Right ventricle myocardium superior (tissue), 1 donor: ENCODE measurements around the gene AGFG2. TPM values are rescaled to one million over a fixed set of nuclear protein-coding genes. Genes with fewer than 3 reads are reported as not detected.
A peak's percentile ranks its signal among the peaks of the same experiment; 100 is the strongest.
"Not testable (repeated sequence)": the region's sequence is repeated elsewhere in the genome, so short reads cannot be mapped to it uniquely, and the experiment has no call there.

ENCODE experiments used
- ATAC-seq: fragments of 200-7000 bp; cut with Tn5 transposase; one replicate; pipeline ENCODE4 v1.9.1; 2020; ENCODE audit warnings: mild to moderate bottlenecking; ENCODE audit not compliant: poor library complexity
- DNase-seq: peaks from one replicate; pipeline ENCODE4 v3.0.0-alpha.2; 2020
- intact Hi-C: fragments of 100-400 bp; cut with DNase I; formaldehyde crosslinking; loops from one replicate; pipeline ENCODE4 v1.11.2; 2022
- total RNA-seq: library from RNA; stranded (reverse); fragmentation: NEBNext Ultra II Directional; extraction: Animal tissue kit (Norgen Biotek cat#: 25700); gene quantifications from one replicate; pipeline ENCODE4 v1.2.1, GENCODE V29; 2021
- donor health status: DM: no; HTN: yes; CAD: no; lungs with severe emphysema.

Gene AGFG2
- total RNA-seq, 1 donor from 2014 or later: 19.8 TPM

DNA sequence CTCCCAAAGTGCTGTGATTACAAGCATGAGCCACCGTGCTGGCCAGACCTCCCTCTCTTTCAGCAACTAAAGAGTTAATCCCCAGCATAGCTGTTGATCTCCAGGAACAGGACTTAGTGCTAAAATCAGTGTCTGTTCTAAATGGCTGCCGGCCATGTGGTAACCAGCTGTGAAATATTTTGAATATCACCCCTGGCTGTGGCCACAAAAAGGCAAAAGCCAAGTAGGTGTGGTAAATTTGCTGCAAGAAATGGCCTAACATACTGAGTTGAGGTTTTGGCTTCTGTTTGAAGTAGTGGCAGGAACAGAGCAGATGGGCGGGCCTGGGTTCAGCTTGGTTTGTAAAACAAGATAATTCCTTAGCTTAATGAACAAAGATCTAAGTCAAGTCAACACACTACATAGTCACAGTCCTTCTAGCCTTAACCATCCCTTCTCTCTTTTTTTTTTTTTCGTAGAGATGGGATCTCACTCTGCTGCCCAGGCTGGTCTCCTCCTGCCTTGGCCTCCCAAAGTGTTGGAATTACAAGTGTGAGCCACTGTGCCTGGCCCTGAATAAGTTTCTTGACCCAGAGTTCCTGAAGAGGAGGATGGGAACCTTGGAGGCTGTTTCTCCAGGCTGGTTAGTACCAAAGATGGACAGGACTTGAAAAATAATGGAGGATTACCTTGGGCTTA, 22.7 kb upstream of the AGFG2 start:
- intact Hi-C loops: no loop called here
- DNase-seq (peak; percentile 57), ATAC-seq (peak; percentile 79)

DNA sequence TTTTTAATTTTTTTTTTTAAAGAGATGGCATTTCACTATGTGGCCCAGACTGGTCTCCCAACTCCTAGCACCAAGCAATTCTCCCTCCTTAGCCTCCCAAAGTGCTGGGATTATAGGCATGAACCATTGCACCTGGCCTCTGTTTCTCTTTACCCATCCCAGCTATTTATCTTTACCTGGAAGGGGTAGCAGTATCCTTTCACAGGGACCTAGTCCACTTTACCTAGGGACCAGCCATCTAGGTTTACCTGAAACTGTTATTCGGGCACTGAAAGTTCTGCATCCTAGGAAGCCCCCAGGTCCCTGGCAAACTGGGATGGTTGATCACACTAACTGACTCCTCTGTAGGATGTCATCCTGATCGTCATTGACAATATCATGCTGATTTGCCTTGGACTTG, 21.7 kb upstream of the AGFG2 start:
- DNase-seq (no peak), ATAC-seq (no peak)
- intact Hi-C loops: no loop called here

DNA sequence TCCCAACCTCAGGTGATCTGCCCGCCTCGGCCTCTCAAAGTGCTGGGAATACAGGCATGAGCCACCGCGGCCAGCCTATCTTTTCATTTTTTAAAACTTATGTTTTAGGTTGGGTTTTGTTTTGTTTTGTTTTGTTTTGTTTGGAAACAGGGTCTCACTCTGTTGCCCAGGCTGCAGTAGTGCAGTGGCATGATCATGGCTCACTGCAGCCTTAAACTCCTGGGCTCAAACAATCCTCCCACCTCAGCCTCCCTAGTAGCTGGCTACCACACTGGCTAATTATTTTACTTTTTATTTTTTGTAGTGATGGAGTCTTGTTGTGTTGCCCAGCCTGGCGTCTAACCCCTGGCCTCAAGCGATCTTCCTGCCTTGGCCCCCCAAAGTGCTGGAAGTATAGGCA, 19.4 kb upstream of the AGFG2 start:
- ATAC-seq (no peak), DNase-seq (no peak)
- intact Hi-C loops: no loop called here

- ATAC-seq (no peak), DNase-seq (no peak)
- intact Hi-C loops: no loop called here
These were observed 18.9 kb upstream of the AGFG2 start for GRCh38 chr7:100520138-100520537.

GRCh38 chr7:100521076-100521475, 17.9 kb upstream of the AGFG2 start:
- ATAC-seq (no peak), DNase-seq (no peak)
- intact Hi-C loops: no loop called here

DNA sequence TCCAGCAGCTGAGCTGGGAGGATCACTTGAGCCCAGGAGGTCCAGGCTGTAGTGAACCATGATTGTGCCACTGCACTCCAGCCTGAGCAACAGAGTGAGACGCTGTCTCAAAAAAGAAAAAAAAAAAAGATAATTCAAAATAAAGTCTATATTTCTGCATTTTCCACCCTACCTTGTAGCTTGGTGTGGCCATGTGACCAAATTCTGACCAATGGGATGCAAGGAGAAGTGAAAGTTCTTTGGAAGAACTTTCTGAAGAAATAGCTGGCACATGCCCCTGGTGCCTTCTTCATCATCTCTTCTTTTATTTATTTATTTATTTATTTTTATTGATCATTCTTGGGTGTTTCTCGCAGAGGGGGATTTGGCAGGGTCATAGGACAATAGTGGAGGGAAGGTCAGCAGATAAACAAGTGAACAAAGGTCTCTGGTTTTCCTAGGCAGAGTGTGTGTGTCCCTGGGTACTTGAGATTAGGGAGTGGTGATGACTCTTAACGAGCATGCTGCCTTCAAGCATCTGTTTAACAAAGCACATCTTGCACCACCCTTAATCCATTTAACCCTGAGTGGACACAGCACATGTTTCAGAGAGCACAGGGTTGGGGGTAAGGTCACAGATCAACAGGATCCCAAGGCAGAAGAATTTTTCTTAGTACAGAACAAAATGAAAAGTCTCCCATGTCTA, 17.0 kb upstream of the AGFG2 start:
- DNase-seq, ATAC-seq, intact Hi-C loops: not testable (repeated sequence)

DNA sequence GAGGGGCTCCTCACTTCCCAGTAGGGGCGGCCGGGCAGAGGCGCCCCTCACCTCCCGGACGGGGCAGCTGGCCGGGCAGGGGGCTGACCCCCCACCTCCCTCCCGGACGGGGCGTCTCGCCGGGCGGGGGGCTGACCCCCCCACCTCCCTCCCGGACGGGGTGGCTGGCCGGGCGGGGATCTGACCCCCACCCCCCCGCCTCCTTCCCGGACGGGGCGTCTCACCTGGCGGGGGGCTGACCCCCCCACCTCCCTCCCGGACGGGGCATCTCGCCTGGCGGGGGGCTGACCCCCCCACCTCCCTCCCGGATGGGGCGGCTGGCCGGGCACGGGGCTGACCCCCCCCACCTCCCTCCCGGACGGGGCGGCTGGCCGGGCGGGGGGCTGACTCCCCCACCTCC, 15.8 kb upstream of the AGFG2 start:
- intact Hi-C loops, ATAC-seq, DNase-seq: not testable (repeated sequence)

DNA sequence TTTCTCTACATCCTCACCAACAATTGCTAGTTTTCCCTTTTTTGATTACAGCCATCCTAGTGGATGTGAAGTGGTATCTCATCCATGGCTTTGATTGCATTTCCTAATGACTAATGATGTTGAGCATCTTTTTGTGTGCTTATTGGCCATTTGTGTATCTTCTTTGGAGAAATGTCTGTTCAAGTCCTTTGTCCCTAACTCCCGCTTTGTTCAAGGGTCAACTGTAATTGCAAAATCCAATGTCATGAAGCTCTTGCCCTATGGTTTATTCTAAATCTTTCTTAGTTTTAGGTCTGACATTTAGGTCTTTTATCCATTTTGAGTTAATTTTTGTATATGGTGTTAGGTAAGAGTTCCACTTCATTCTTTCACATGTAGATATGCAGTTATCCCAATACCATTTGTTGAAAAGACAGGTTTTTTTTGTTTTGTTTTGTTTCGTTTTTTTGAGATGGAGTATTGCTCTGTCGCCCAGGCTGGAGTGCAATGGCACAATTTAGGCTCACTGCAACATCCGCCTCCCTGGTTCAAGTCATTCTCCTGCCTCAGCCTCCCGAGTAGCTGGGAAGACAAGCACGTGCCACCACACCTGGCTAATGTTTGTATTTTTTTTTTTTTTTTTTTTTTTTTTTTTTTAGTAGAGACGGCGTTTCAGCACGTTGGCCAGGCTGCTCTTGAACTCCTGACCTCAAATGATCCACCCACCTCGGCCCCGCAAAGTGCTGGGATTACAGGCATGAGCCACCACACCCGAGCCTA, 10.7 kb upstream of the AGFG2 start:
- intact Hi-C loops, DNase-seq, ATAC-seq: not testable (repeated sequence)

- no peak for DNase-seq
- no peak for ATAC-seq
- intact Hi-C loops: no loop called here
These were observed 6.6 kb upstream of the AGFG2 start for GRCh38 chr7:100532165-100533022.

- ATAC-seq, intact Hi-C loops, DNase-seq: not testable (repeated sequence)
These were observed 3.0 kb upstream of the AGFG2 start for GRCh38 chr7:100535982-100536381.

DNA sequence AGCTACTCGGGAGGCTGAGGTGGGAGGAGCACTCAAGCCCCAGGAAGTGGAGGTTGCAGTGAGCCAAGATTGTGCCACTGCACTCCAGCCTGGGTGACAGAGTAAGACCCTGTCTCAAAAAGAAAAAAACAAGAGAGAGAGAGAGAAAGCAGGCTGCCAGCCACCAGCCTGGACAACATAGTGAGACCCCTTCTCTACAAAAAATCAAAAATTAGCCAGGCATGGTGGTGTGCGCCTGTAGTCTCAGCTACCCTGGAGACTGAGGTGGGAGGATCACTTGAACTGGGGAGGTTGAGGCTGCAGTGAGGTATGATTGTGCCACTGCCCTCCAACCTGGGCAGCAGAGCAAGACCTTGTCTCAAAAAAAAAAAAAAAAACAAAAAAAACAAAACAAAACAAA, 2.3 kb upstream of the AGFG2 start:
- intact Hi-C loops: not testable (repeated sequence)

GRCh38 chr7:100538348-100538653, 702 bp upstream of the AGFG2 start:
- DNase-seq (no peak), ATAC-seq (no peak)
- intact Hi-C loops: no loop called here

More for the DNA sequence above, 2.3 kb upstream of the AGFG2 start:
- not testable (repeated sequence) for ATAC-seq, DNase-seq

- ATAC-seq (no peak), DNase-seq (no peak)
- intact Hi-C loops: no loop called here
These were observed 518 bp downstream of the AGFG2 start for GRCh38 chr7:100539436-100540006.

DNA sequence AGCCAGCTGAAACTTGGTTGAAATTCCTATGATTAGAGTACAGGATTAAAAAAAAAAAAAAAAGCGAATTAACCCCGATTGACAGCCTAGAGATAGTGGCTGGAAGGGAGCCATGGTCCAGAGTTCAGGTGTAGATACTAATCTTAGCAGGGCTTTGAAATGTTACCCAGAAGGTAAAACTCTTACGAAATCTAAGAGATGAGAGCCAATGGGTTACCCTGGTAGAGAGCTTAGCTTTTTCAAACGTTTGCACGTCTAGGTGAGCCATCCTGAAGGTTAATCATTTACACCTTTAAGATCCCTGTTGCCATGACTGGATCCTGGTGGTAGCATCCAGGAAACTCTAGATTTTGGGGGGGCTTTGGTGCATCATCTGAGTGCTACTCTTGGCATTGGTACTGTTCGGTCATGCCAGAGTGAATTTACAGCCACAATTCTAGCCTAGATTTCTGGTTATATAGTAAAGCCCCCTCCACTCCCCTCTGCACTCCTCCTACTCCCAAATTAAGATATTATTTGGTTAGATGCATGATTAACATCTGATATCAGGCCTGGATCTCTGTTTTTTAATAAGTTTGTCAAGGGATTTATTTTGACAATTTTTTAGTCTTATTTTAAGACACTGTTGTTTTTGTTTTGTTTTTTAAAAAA, 1.2 kb downstream of the AGFG2 start:
- intact Hi-C loops: no loop called here
- ATAC-seq: no peak
- DNase-seq: no peak

- ATAC-seq, DNase-seq, intact Hi-C loops: not testable (repeated sequence)
These were observed 2.3 kb downstream of the AGFG2 start for GRCh38 chr7:100541309-100541708.

GRCh38 chr7:100543586-100543985, 4.6 kb downstream of the AGFG2 start:
- no peak for ATAC-seq
- intact Hi-C loops: no loop called here
- no peak for DNase-seq

DNA sequence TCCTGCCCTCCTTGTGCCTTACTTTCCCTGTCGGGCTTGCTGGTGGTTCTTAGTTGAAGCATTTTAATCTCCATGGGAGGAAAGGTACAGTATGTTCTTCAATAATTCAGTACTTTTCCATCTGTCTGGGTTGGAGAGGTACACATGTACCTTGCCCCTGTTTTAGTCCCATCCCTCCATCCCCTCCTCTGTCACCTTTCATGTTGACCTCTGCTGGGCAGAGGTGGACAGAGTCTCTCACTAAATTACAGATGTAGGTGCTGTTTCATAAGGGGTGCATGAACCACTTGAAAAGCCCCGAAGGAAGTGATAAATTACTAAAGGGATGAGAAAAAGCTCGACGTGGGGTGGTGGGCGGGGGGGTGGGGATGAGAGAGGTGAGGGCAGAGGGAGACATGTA, 5.4 kb downstream of the AGFG2 start:
- intact Hi-C loops: no loop called here
- no peak for DNase-seq
- ATAC-seq: no peak

DNA sequence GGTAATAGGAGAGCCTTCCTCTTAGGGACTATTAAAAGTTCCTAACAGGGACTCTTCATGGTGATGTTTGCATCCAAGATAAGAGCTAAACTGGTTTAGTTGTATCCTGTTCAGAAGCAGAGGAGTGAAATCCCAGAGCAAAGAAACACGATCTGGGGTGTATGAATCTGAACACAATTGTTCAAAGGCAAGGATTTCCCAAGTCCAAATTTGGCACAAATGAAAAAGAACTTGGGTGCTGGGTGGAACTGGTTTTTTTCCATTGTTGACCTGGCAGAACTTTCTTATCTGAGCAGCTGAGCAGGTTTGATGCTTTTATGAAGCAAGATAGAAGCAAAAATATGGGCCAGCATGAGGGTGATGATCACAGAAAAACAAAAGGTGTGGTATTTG, 6.0 kb downstream of the AGFG2 start:
- ATAC-seq: peak; percentile 7
- intact Hi-C loops: no loop called here
- DNase-seq: no peak
